ENCODE data around the gene KCNQ1. TPM values are rescaled to one million over a fixed set of nuclear protein-coding genes. Genes with fewer than 3 reads are reported as not detected.

KCNQ1 gene
- total RNA-seq, 1 experiment from 2014 or later, result 10.7 TPM

GRCh38 chr11:2691991-2692875, 247.4 kb downstream of the KCNQ1 start:
- no peaks in the 10 kb centered on the region for H4K20me1 ChIP-seq (ENCODE audit: insufficient read depth)
- BruUV-seq (replicated peaks), result no TSS peak
- no peaks in the 10 kb centered on the region for H3K9me3 ChIP-seq (ENCODE audit: control insufficient read depth in 1 of 2, insufficient read depth in 1 of 2, low read depth in 1 of 2, low read length in 2 of 2)
- ChIA-PET POLR2A (no interaction called here), CTCF (no interaction called here), RAD21 (ENCODE audit: low non-redundant PET in 1 of 2, low total read pairs in 2 of 2, uncharacterized antibody in 2 of 2, unreplicated experiment in 2 of 2) (no interaction called here)
- no peak overlapping the region for H3K9ac ChIP-seq (ENCODE audit: low read length)
- H3K9me2 ChIP-seq (ENCODE audit: insufficient read depth), result no peaks in the 10 kb centered on the region
- no peaks in the 10 kb centered on the region for H3K27me3 ChIP-seq (ENCODE audit: insufficient read depth, low read length)
- peaks cover 76% of the 10 kb centered on the region for H3K79me2 ChIP-seq (ENCODE audit: insufficient read depth, low read length)
- no peak overlapping the region for H3K4me2 ChIP-seq (ENCODE audit: low read length)
- no peak for DNase-seq (ENCODE audit: low read depth, low spot score)
- intact Hi-C loops (cut with micrococcal nuclease), result loop anchor here (2.0 kb wide), 2 partner anchors 197 to 239 kb away; no protein-coding TSS in a partner anchor
- no peak overlapping the region for H2AFZ ChIP-seq (ENCODE audit: low read depth, low read length, poor library complexity, severe bottlenecking)
- H3K4me1 ChIP-seq (ENCODE audit: control insufficient read depth in 1 of 2, insufficient read depth in 2 of 2, low read length in 2 of 2), result no peaks in the 10 kb centered on the region
- no peak for TF ChIP-seq JUND (IDR thresholded peaks at IDR 0.05)
- TF ChIP-seq POLR2A (IDR thresholded peaks at IDR 0.05; ENCODE audit: borderline replicate concordance, extremely low read depth, insufficient read depth, insufficient read length), result no peak
- TF ChIP-seq RAD21 (IDR thresholded peaks at IDR 0.05; ENCODE audit: low read depth), result peak; percentile 48; the same call in 1 of the 2 replicates
- TF ChIP-seq CTCF (IDR thresholded peaks at IDR 0.05 in 2 of 3, conservative IDR thresholded peaks at IDR 0.05 in 1 of 3; ENCODE audit: borderline replicate concordance in 1 of 3, insufficient read depth in 1 of 3, low read depth in 2 of 3, low read length in 2 of 3), result peak; percentile 33 to 50 (median 49); a peak in 5 of 6 replicates
- no peak for TF ChIP-seq CBX3 (IDR thresholded peaks at IDR 0.05; ENCODE audit: low read depth)
- TF ChIP-seq ELF1 (IDR thresholded peaks at IDR 0.05; ENCODE audit: borderline replicate concordance, low read depth), result no peak
- H3K4me3 ChIP-seq (replicated peaks in 1 of 2; ENCODE audit: low read depth in 1 of 2, low read length in 2 of 2), result no peak overlapping the region
- ATAC-seq, result peak; percentile 51; the same call in 1 of the 2 replicates
- no peak overlapping the region for H3K27ac ChIP-seq (ENCODE audit: low read depth, low read length)
- no peaks in the 10 kb centered on the region; a peak in 1 of 4 replicates for H3K36me3 ChIP-seq (ENCODE audit: control insufficient read depth in 1 of 2, insufficient read depth in 2 of 2, low read length in 2 of 2)
